ENCODE data around the gene KPNA6. TPM values are rescaled to one million over a fixed set of nuclear protein-coding genes. Genes with fewer than 3 reads are reported as not detected.

KPNA6 gene
- total and polyA plus RNA-seq, 4 donors: 29.6 to 39.1 (median 33.7) TPM

DNA sequence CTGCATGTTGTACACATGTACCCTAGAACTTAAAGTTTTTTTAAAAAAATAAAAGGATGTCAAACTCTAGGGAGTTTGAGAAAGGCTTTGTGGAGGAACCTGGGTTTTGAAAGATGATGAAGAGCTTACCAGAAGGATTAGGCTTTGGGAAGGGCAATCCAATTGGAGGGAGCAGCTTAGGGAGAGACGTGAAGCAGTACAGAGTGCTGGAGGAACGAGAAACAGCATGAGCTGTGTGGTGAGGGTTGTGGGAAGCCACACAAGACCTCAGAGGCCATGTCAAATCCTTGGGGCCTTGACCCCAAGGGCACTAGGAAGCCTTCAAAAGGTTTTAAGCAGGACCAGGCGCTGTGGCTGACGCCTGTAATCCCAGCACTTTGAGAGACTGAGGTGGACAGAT is 8.4 kb upstream of the KPNA6 start:
- 100% methylated on average over 4 of the region's 4 CpGs for WGBS (ENCODE audit: insufficient coverage)
- Histone ChIP-seq H3K27me3 (ENCODE audit: control insufficient read depth, insufficient read depth, low read length) (no peaks in the 10 kb centered on the region), H3K27ac (ENCODE audit: low read depth, low read length) (no peak overlapping the region), H3K4me3 (ENCODE audit: low read depth, low read length) (no peak overlapping the region), H3K9me3 (ENCODE audit: control insufficient read depth, insufficient read depth, low read length) (no peaks in the 10 kb centered on the region), H3K36me3 (ENCODE audit: control insufficient read depth, insufficient read depth, low read length) (peaks cover 80% of the 10 kb centered on the region), H3K4me1 (ENCODE audit: control insufficient read depth, insufficient read depth, low read length) (no peaks in the 10 kb centered on the region)
- no peak for DNase-seq (ENCODE audit: low read depth in 4 of 6, low spot score in 6 of 6)

DNA sequence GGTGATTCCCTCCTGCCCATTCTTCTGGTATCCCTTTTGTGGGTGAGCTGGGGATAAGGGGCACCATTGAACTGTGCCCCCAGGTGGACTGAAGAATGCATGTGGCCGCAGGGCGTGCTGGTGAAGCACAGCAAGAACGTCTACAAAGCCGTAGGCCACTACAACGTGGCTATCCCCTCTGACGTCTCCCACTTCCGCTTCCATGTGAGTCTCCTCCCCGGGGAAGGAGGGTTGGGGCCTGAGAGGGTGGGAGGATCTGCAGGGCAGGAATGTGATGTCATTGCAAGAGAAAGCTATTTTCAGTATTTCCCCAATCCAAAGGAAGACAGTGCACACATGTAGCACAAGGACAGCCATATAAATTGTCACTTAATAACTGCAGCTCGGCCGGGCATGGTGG is 7.5 kb upstream of the KPNA6 start:
- Histone ChIP-seq H3K4me3 (ENCODE audit: low read depth, low read length) (no peak overlapping the region), H3K36me3 (ENCODE audit: control insufficient read depth, insufficient read depth, low read length) (peaks cover 71% of the 10 kb centered on the region), H3K27ac (ENCODE audit: low read depth, low read length) (no peak overlapping the region), H3K4me1 (ENCODE audit: control insufficient read depth, insufficient read depth, low read length) (no peaks in the 10 kb centered on the region), H3K9me3 (ENCODE audit: control insufficient read depth, insufficient read depth, low read length) (no peaks in the 10 kb centered on the region), H3K27me3 (ENCODE audit: control insufficient read depth, insufficient read depth, low read length) (no peaks in the 10 kb centered on the region)
- WGBS (ENCODE audit: insufficient coverage): 82% methylated on average over 5 of the region's 10 CpGs
- DNase-seq (ENCODE audit: low read depth in 4 of 6, low spot score in 6 of 6): no peak

DNA sequence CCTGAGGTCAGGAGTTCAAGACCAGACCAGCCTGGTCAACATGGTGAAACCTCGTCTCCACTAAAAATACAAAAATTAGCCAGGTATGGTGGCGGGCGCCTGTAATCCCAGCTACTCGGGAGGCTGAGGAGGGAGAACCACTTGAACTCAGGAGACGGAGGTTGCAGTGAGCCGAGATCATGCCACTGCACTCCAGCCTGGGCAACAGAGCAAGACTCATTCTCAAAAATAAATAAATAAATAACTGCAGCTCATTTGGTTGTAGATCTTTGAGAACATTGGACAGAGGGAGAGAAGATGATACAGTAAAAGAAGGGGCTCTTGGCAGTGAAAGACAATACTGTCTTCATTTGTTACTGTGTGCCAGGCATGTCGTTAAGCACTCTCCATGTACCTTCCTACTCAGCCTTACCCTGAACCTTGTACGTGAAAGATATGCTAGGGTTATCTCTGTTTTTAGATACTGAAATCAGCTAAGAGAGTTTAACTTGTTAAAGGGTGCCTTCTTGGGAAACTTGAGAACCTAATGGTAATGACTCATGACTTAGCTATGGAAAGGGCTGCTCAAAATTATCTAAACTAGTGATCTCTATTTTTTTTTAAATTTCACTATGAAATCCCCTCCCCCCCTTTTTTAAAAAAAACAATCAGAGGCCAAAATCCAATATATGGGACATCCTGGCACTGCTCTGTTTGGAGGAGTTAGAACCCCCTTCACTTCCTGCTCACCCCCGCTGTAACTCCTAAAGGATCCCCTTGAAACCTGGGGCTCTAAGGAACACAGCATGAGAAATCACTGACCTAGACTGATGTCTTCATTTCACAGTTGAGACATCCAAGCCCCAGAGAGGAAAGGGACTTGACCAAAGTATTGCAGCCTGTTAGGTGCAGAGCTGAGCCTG is 6.8 kb upstream of the KPNA6 start:
- DNase-seq (ENCODE audit: low read depth in 4 of 6, low spot score in 6 of 6): no peak
- Histone ChIP-seq H3K9me3 (ENCODE audit: control insufficient read depth, insufficient read depth, low read length) (no peaks in the 10 kb centered on the region), H3K27ac (ENCODE audit: low read depth, low read length) (no peak overlapping the region), H3K4me1 (ENCODE audit: control insufficient read depth, insufficient read depth, low read length) (no peaks in the 10 kb centered on the region), H3K36me3 (ENCODE audit: control insufficient read depth, insufficient read depth, low read length) (peaks cover 64% of the 10 kb centered on the region), H3K4me3 (ENCODE audit: low read depth, low read length) (no peak overlapping the region), H3K27me3 (ENCODE audit: control insufficient read depth, insufficient read depth, low read length) (no peaks in the 10 kb centered on the region)
- no CpG with 5 or more reads among the region's 9 CpGs for WGBS (ENCODE audit: insufficient coverage)

DNA sequence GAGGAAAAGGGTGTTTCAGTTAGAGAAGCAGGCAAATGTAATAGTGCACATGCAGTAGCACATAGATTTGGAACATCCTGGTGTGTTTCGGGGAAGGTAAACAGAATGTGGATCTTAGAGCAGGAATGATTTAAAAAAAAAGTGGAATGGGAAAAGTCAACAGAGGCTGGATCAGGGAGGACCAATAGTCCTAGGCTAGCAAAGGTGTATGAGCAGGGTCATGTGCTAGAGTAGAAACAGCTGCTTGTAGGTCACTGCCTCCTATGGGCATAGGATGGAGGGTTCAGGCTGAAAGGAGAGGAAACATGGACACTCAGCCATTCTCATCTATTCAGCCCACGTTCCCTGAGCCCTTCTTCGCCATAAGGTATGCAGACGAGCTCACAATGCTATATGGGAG is 3.7 kb upstream of the KPNA6 start:
- no peaks in the 10 kb centered on the region for H3K9me3 ChIP-seq (ENCODE audit: control insufficient read depth, insufficient read depth, low read length)
- H3K27ac ChIP-seq (ENCODE audit: low read depth, low read length): no peak overlapping the region
- H3K27me3 ChIP-seq (ENCODE audit: control insufficient read depth, insufficient read depth, low read length): no peaks in the 10 kb centered on the region
- peaks cover 9% of the 10 kb centered on the region for H3K4me1 ChIP-seq (ENCODE audit: control insufficient read depth, insufficient read depth, low read length)
- no peak overlapping the region for H3K4me3 ChIP-seq (ENCODE audit: low read depth, low read length)
- H3K36me3 ChIP-seq (ENCODE audit: control insufficient read depth, insufficient read depth, low read length): peaks cover 34% of the 10 kb centered on the region
- WGBS (ENCODE audit: insufficient coverage): 92% methylated on average over 1 of the region's 4 CpGs
- DNase-seq (ENCODE audit: low read depth in 4 of 6, low spot score in 6 of 6): no peak

DNA sequence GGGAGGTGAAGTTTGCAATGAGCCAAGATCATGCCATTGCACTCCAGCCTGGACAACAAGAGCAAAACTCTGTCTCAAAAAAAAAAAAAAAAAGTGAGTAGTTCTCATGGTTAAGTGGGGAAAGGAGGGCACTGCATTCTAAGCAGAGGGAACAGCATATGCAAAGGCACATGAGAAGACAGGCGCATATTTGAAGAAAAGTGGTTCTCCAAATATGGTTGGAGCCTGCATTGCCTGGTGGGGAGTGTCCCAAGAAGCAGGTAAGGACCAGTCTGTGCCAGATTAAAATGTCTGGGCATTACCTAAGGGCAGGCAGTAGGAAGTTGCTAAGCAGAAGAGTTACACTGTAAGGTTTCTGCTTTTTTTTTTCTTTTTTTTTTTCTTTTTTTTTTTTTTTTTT is 2.5 kb upstream of the KPNA6 start:
- Histone ChIP-seq H3K4me3 (ENCODE audit: low read depth, low read length) (no peak overlapping the region), H3K36me3 (ENCODE audit: control insufficient read depth, insufficient read depth, low read length) (peaks cover 24% of the 10 kb centered on the region), H3K4me1 (ENCODE audit: control insufficient read depth, insufficient read depth, low read length) (peaks cover 16% of the 10 kb centered on the region), H3K9me3 (ENCODE audit: control insufficient read depth, insufficient read depth, low read length) (no peaks in the 10 kb centered on the region), H3K27ac (ENCODE audit: low read depth, low read length) (no peak overlapping the region), H3K27me3 (ENCODE audit: control insufficient read depth, insufficient read depth, low read length) (no peaks in the 10 kb centered on the region)
- WGBS (ENCODE audit: insufficient coverage): 100% methylated on average over 1 of the region's 1 CpG
- DNase-seq (ENCODE audit: low read depth in 4 of 6, low spot score in 6 of 6): no peak

DNA sequence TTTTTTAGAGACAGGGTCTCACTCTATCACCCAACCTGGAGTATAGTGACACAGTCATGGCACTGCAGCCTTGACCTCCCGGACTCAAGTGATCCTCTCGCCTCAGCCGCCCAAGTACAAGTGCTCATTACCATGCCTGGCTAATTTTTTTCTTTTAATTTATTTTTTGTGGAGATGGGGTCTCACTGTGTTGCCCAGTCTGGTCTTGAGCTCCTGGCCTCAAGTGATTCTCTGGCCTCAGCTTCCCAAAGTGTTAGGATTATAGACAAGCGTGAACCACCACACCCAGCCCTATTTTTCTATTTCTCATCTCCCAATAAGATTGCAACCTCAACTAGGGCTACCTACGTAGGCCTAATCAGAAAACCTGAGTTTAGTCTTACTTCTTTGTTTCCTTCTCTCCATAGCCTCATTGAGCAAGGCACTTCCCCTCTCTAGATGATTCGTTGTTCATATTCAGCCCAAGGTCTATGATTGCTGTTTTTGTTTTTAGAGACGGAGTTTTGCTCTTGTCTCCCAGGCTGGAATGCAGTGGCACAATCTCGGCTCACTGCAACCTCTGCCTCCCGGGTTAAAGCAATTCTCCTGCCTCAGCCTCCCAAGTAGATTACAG is 1.1 kb upstream of the KPNA6 start:
- H3K4me3 ChIP-seq (ENCODE audit: low read depth, low read length): no peak overlapping the region
- 93% methylated on average over 3 of the region's 9 CpGs for WGBS (ENCODE audit: insufficient coverage)
- no peak for DNase-seq (ENCODE audit: low read depth in 4 of 6, low spot score in 6 of 6)
- H3K4me1 ChIP-seq (ENCODE audit: control insufficient read depth, insufficient read depth, low read length): peaks cover 20% of the 10 kb centered on the region
- H3K9me3 ChIP-seq (ENCODE audit: control insufficient read depth, insufficient read depth, low read length): no peaks in the 10 kb centered on the region
- peaks cover 12% of the 10 kb centered on the region for H3K36me3 ChIP-seq (ENCODE audit: control insufficient read depth, insufficient read depth, low read length)
- H3K27ac ChIP-seq (ENCODE audit: low read depth, low read length): no peak overlapping the region
- no peaks in the 10 kb centered on the region for H3K27me3 ChIP-seq (ENCODE audit: control insufficient read depth, insufficient read depth, low read length)

DNA sequence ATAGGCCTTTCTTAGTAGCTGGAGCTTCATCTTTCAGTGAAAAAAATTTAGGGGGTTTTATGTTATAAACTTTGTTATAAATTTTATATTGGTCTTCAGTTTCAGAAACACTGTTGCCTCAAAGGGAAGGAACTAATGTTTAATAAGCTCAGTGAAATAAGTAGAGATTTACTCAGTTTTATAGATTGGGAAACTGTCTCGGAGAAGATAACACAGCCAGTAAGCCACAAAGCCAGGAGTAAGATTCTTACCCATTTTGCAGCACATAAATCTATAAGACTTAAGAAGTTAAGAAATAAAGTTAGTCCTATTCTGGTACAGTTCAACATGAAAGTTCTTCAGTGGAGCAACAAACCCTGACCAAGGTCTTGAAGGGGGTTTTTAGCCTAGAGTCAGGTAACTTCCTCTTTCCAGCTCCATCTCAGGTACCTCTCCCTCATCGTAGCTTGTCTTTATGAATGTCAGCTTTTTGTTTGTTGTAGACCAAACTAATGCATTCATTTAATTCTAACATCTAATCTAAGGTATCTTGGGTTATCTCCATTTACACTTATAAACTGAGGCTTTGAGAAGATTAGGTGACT is 3.3 kb downstream of the KPNA6 start:
- H3K27me3 ChIP-seq (ENCODE audit: control insufficient read depth, insufficient read depth, low read length): no peaks in the 10 kb centered on the region
- H3K9me3 ChIP-seq (ENCODE audit: control insufficient read depth, insufficient read depth, low read length): no peaks in the 10 kb centered on the region
- H3K36me3 ChIP-seq (ENCODE audit: control insufficient read depth, insufficient read depth, low read length): peaks cover 2% of the 10 kb centered on the region
- WGBS (ENCODE audit: insufficient coverage): no CpG with 5 or more reads among the region's 2 CpGs
- H3K27ac ChIP-seq (ENCODE audit: low read depth, low read length): no peak overlapping the region
- no peak overlapping the region for H3K4me3 ChIP-seq (ENCODE audit: low read depth, low read length)
- H3K4me1 ChIP-seq (ENCODE audit: control insufficient read depth, insufficient read depth, low read length): peaks cover 20% of the 10 kb centered on the region
- DNase-seq (ENCODE audit: low read depth in 4 of 6, low spot score in 6 of 6): no peak

DNA sequence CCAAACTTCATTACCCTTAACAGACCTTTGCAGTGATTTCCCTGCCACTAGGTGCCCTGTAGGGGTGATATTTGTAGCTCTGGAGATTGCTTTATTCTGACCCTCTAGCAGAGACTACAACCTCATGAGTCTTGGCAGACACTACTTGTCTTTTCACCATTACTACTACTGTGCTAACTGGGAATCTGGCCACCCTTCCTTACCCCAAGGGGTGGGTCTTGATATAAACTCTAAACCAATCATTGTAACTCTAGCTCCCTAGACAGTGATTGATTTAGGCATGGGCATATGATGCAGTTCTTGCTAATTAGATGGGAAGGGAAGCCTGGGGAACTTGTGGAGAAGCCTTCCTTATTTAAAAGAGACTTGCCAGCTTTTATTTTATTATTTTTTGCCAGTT is 3.9 kb downstream of the KPNA6 start:
- H3K4me1 ChIP-seq (ENCODE audit: control insufficient read depth, insufficient read depth, low read length): peaks cover 20% of the 10 kb centered on the region
- no peak overlapping the region for H3K4me3 ChIP-seq (ENCODE audit: low read depth, low read length)
- no peaks in the 10 kb centered on the region for H3K9me3 ChIP-seq (ENCODE audit: control insufficient read depth, insufficient read depth, low read length)
- peaks cover 2% of the 10 kb centered on the region for H3K36me3 ChIP-seq (ENCODE audit: control insufficient read depth, insufficient read depth, low read length)
- peak in 1 of 6 donors; percentile 16 for DNase-seq (ENCODE audit: low read depth in 4 of 6, low spot score in 6 of 6)
- H3K27me3 ChIP-seq (ENCODE audit: control insufficient read depth, insufficient read depth, low read length): no peaks in the 10 kb centered on the region
- H3K27ac ChIP-seq (ENCODE audit: low read depth, low read length): no peak overlapping the region

DNA sequence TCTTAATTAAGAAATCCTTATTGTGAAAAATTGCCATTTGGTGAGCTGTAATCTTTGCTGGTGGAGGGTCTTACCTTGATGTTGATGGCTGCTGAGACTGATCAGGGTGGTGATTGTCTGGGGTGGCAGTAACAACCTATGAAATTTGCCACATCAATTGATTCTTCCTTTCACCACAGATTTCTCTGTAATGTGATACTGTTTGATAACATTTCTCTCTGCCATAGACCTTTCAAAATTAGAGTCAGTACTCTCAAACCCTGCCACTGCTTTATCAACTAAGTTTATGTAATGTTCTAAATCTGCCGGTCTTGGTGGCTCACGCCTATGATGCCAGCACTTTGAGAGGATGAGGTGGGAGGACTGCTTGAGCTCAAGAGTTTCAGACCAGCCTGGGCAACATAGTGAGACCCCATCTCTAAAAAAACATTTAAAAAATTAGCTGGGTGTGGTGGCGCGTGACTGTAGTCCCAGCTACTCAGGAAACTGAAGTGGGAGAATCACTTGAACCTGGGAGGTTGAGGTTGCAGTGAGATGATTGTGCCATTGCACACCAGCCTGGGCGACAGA is 5.0 kb downstream of the KPNA6 start:
- Histone ChIP-seq H3K9me3 (ENCODE audit: control insufficient read depth, insufficient read depth, low read length) (no peaks in the 10 kb centered on the region), H3K4me1 (ENCODE audit: control insufficient read depth, insufficient read depth, low read length) (peaks cover 15% of the 10 kb centered on the region), H3K36me3 (ENCODE audit: control insufficient read depth, insufficient read depth, low read length) (peaks cover 2% of the 10 kb centered on the region), H3K27ac (ENCODE audit: low read depth, low read length) (no peak overlapping the region), H3K4me3 (ENCODE audit: low read depth, low read length) (no peak overlapping the region), H3K27me3 (ENCODE audit: control insufficient read depth, insufficient read depth, low read length) (no peaks in the 10 kb centered on the region)
- WGBS (ENCODE audit: insufficient coverage): 100% methylated on average over 2 of the region's 5 CpGs
- no peak for DNase-seq (ENCODE audit: low read depth in 4 of 6, low spot score in 6 of 6)

All from spinal cord (tissue), 10 donors.